GM03348 (cell line): Measurements from ENCODE around the gene PCLO.
"Not testable (repeated sequence)": the region's sequence is repeated elsewhere in the genome, so short reads cannot be mapped to it uniquely, and the experiment has no call there.

Experiments used
- DNase-seq: peaks from one replicate; pipeline ENCODE4 v3.0.0; 2012; ENCODE audit warnings: low spot score

The PCLO gene

GRCh38 chr7:82961240-82961639, 201.4 kb downstream of the PCLO start:
- DNase-seq, result no peak

GRCh38 chr7:82959528-82959927, 203.2 kb downstream of the PCLO start:
- no peak for DNase-seq

- no peak for DNase-seq
These were observed 205.2 kb downstream of the PCLO start for GRCh38 chr7:82957521-82957920.

- DNase-seq, result no peak
These were observed 209.2 kb downstream of the PCLO start for GRCh38 chr7:82953324-82954027.

GRCh38 chr7:82950436-82950835, 212.2 kb downstream of the PCLO start:
- no peak for DNase-seq

GRCh38 chr7:82945480-82945879, 217.2 kb downstream of the PCLO start:
- DNase-seq, result no peak

- DNase-seq, result no peak
These were observed 217.6 kb downstream of the PCLO start for GRCh38 chr7:82945056-82945455.

GRCh38 chr7:82932516-82932915, 230.2 kb downstream of the PCLO start:
- DNase-seq, result no peak

GRCh38 chr7:82926477-82926876, 236.2 kb downstream of the PCLO start:
- no peak for DNase-seq

GRCh38 chr7:82925331-82925730, 237.4 kb downstream of the PCLO start:
- no peak for DNase-seq

GRCh38 chr7:82906502-82906901, 256.2 kb downstream of the PCLO start:
- DNase-seq, result no peak

GRCh38 chr7:82904871-82905270, 257.8 kb downstream of the PCLO start:
- no peak for DNase-seq

GRCh38 chr7:82901098-82901497, 261.6 kb downstream of the PCLO start:
- not testable (repeated sequence) for DNase-seq

- no peak for DNase-seq
These were observed 265.2 kb downstream of the PCLO start for GRCh38 chr7:82897500-82897899.

GRCh38 chr7:82894341-82894740, 268.3 kb downstream of the PCLO start:
- DNase-seq, result not testable (repeated sequence)

GRCh38 chr7:82886324-82886723, 276.4 kb downstream of the PCLO start:
- DNase-seq, result no peak

GRCh38 chr7:82865856-82866255, 296.8 kb downstream of the PCLO start:
- DNase-seq, result no peak

- DNase-seq, result no peak
These were observed 303.4 kb downstream of the PCLO start for GRCh38 chr7:82859106-82859850.

- DNase-seq, result no peak
These were observed 311.6 kb downstream of the PCLO start for GRCh38 chr7:82851121-82851520.

- no peak for DNase-seq
These were observed 320.9 kb downstream of the PCLO start for GRCh38 chr7:82841828-82842227.

GRCh38 chr7:82840061-82840460, 322.6 kb downstream of the PCLO start:
- DNase-seq, result no peak

GRCh38 chr7:82839555-82839954, 323.1 kb downstream of the PCLO start:
- no peak for DNase-seq

GRCh38 chr7:82839063-82839462, 323.6 kb downstream of the PCLO start:
- no peak for DNase-seq

GRCh38 chr7:82838314-82838713, 324.4 kb downstream of the PCLO start:
- DNase-seq, result no peak
